ENCODE data around the gene ANKRD44.

The ANKRD44 gene

GRCh38 chr2:196971574-196972279 lies 338.9 kb downstream of the ANKRD44 start:
- no peak for DNase-seq

- no peak for DNase-seq
Observed at GRCh38 chr2:196970099-196970498, 340.5 kb downstream of the ANKRD44 start.

GRCh38 chr2:196968516-196968915 lies 342.1 kb downstream of the ANKRD44 start:
- no peak for DNase-seq

GRCh38 chr2:196967775-196968174 lies 342.8 kb downstream of the ANKRD44 start:
- no peak for DNase-seq

- DNase-seq: peak; percentile 55
Observed at GRCh38 chr2:196967116-196967515, 343.5 kb downstream of the ANKRD44 start.

GRCh38 chr2:196966061-196966460 lies 344.5 kb downstream of the ANKRD44 start:
- DNase-seq: no peak

GRCh38 chr2:196965651-196966050 lies 344.9 kb downstream of the ANKRD44 start:
- no peak for DNase-seq

- no peak for DNase-seq
Observed at GRCh38 chr2:196963961-196964360, 346.6 kb downstream of the ANKRD44 start.

- no peak for DNase-seq
Observed at GRCh38 chr2:196963043-196963442, 347.5 kb downstream of the ANKRD44 start.

GRCh38 chr2:196962325-196962724 lies 348.3 kb downstream of the ANKRD44 start:
- DNase-seq: no peak

- no peak for DNase-seq
Observed at GRCh38 chr2:196961889-196962288, 348.7 kb downstream of the ANKRD44 start.

GRCh38 chr2:196959734-196960338 lies 350.7 kb downstream of the ANKRD44 start:
- DNase-seq: no peak

GRCh38 chr2:196959281-196959680 lies 351.3 kb downstream of the ANKRD44 start:
- no peak for DNase-seq

GRCh38 chr2:196957881-196958525 lies 352.6 kb downstream of the ANKRD44 start:
- no peak for DNase-seq

- no peak for DNase-seq
Observed at GRCh38 chr2:196957442-196957841, 353.1 kb downstream of the ANKRD44 start.

- DNase-seq: no peak
Observed at GRCh38 chr2:196956069-196956468, 354.5 kb downstream of the ANKRD44 start.

GRCh38 chr2:196955036-196955435 lies 355.5 kb downstream of the ANKRD44 start:
- DNase-seq: no peak

- no peak for DNase-seq
Observed at GRCh38 chr2:196954001-196954400, 356.6 kb downstream of the ANKRD44 start.

- no peak for DNase-seq
Observed at GRCh38 chr2:196952936-196953335, 357.6 kb downstream of the ANKRD44 start.

GRCh38 chr2:196951973-196952372 lies 358.6 kb downstream of the ANKRD44 start:
- no peak for DNase-seq

GRCh38 chr2:196949116-196949515 lies 361.5 kb downstream of the ANKRD44 start:
- DNase-seq: no peak

GRCh38 chr2:196944570-196944969 lies 366.0 kb downstream of the ANKRD44 start:
- no peak for DNase-seq

GRCh38 chr2:196941398-196942078 lies 369.0 kb downstream of the ANKRD44 start:
- no peak for DNase-seq

GRCh38 chr2:196939371-196939770 lies 371.2 kb downstream of the ANKRD44 start:
- DNase-seq: no peak

Data from right hindlimb (tissue), 1 donor.